ENCODE results near the gene TMEM81. TPM values are rescaled to one million over a fixed set of nuclear protein-coding genes. Genes with fewer than 3 reads are reported as not detected.

The TMEM81 gene
- total and polyA plus RNA-seq, 4 experiments from 2014 or later, result 1.0 to 8.9 (median 5.2) TPM

DNA sequence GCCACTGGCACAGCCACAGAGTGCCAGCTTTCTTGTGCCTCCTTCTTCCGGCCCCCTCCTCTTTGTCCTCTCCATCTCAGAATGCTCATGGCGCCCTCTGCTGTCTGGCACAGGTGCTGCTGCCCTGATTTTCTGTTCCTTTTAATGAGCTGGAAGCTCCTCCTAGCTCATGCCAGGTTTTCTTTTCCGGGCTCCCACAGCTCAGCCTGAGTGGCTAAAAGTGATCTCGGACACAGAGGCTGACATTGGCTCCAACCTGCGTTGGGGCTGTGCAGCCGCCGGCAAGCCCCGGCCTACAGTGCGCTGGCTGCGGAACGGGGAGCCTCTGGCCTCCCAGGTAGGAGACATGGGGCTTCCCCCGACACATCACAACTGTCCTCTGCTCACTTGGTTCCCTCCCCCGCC is 22.6 kb downstream of the TMEM81 start:
- peak; percentile 59 to 66 (median 63) for DNase-seq
- ChIA-PET POLR2A (ENCODE audit: partially characterized antibody) (interaction anchor here (0.8 kb wide), 1 partner anchor 72 kb away, joined by 4 read pairs; no protein-coding TSS in a partner anchor), CTCF (ENCODE audit: partially characterized antibody) (interaction anchor here (0.6 to 3.3 kb wide), 30 partner anchors 10 to 270 kb away, joined by 3 to 44 read pairs (median 4); partner anchors contain the start of gene CNTN2)
- H3K9me3 ChIP-seq (ENCODE audit: control insufficient read depth in 1 of 2, low read length in 2 of 2), result no peaks in the 10 kb centered on the region
- no peaks in the 10 kb centered on the region for H3K27me3 ChIP-seq (ENCODE audit: insufficient read depth, low read length)
- intact Hi-C loops (cut with micrococcal nuclease), result loop anchor here (1.0 kb wide), 2 partner anchors 72 to 86 kb away; no protein-coding TSS in a partner anchor
- Mint-ChIP-seq H3K27ac (no peak overlapping the region), H3K36me3 (no peaks in the 10 kb centered on the region), H3K9me3 (no peaks in the 10 kb centered on the region), H3K4me3 (peak overlapping the region in 1 of 8 donors; percentile 36), H3K4me1 (peaks cover 0 to 2% (median 0%) of the 10 kb centered on the region in 4 donors), H3K27me3 (peaks cover 0 to 1% of the 10 kb centered on the region in 2 donors)
- H3K27ac ChIP-seq (ENCODE audit: low read depth, low read length), result no peak overlapping the region
- no peaks in the 10 kb centered on the region for H3K4me1 ChIP-seq (ENCODE audit: insufficient read depth, low read length)
- no peak overlapping the region for H3K4me3 ChIP-seq (ENCODE audit: low read length in 2 of 2)
- H3K36me3 ChIP-seq (ENCODE audit: insufficient read depth, low read length), result no peaks in the 10 kb centered on the region

- DNase-seq, result no peak
Measured at GRCh38 chr1:205061227-205061626, 23.0 kb downstream of the TMEM81 start.

GRCh38 chr1:205060746-205061145 is 23.5 kb downstream of the TMEM81 start:
- no peaks in the 10 kb centered on the region for H3K9me3 Mint-ChIP-seq
- Histone ChIP-seq H3K27me3 (ENCODE audit: insufficient read depth, low read length) (no peaks in the 10 kb centered on the region), H3K4me3 (ENCODE audit: low read length in 2 of 2) (no peak overlapping the region), H3K27ac (ENCODE audit: low read depth, low read length) (no peak overlapping the region), H3K9me3 (ENCODE audit: control insufficient read depth in 1 of 2, low read length in 2 of 2) (no peaks in the 10 kb centered on the region), H3K36me3 (ENCODE audit: insufficient read depth, low read length) (no peaks in the 10 kb centered on the region), H3K4me1 (ENCODE audit: insufficient read depth, low read length) (no peaks in the 10 kb centered on the region)
- DNase-seq, result no peak
- H3K4me3 Mint-ChIP-seq, result no peak overlapping the region
- H3K27ac Mint-ChIP-seq, result no peak overlapping the region
- H3K4me1 Mint-ChIP-seq, result peaks cover 0 to 2% (median 0%) of the 10 kb centered on the region in 4 donors
- peaks cover 0 to 1% of the 10 kb centered on the region in 2 donors for H3K27me3 Mint-ChIP-seq
- no peaks in the 10 kb centered on the region for H3K36me3 Mint-ChIP-seq
- CTCF ChIA-PET (ENCODE audit: partially characterized antibody), result interaction anchor here (1.0 to 3.3 kb wide), 12 partner anchors 9 to 87 kb away, joined by 3 to 44 read pairs (median 6); no protein-coding TSS in a partner anchor
- POLR2A ChIA-PET (ENCODE audit: partially characterized antibody), result no interaction called here
- intact Hi-C loops (cut with micrococcal nuclease), result loop anchor here (1.0 kb wide), 2 partner anchors 71 to 85 kb away; no protein-coding TSS in a partner anchor

More at GRCh38 chr1:205061227-205061626, 23.0 kb downstream of the TMEM81 start:
- Histone ChIP-seq H3K4me1 (ENCODE audit: insufficient read depth, low read length) (no peaks in the 10 kb centered on the region), H3K36me3 (ENCODE audit: insufficient read depth, low read length) (no peaks in the 10 kb centered on the region), H3K27me3 (ENCODE audit: insufficient read depth, low read length) (no peaks in the 10 kb centered on the region), H3K4me3 (ENCODE audit: low read length in 2 of 2) (no peak overlapping the region), H3K27ac (ENCODE audit: low read depth, low read length) (no peak overlapping the region), H3K9me3 (ENCODE audit: control insufficient read depth in 1 of 2, low read length in 2 of 2) (no peaks in the 10 kb centered on the region)
- intact Hi-C loops (cut with micrococcal nuclease), result loop anchor here (1.0 kb wide), 2 partner anchors 72 to 86 kb away; no protein-coding TSS in a partner anchor
- Mint-ChIP-seq H3K4me1 (peaks cover 0 to 2% (median 0%) of the 10 kb centered on the region in 4 donors), H3K4me3 (no peak overlapping the region), H3K27ac (no peak overlapping the region), H3K27me3 (peaks cover 0 to 1% of the 10 kb centered on the region in 2 donors), H3K9me3 (no peaks in the 10 kb centered on the region), H3K36me3 (no peaks in the 10 kb centered on the region)
- ChIA-PET CTCF (ENCODE audit: partially characterized antibody) (interaction anchor here (0.7 to 3.3 kb wide), 27 partner anchors 9 to 270 kb away, joined by 3 to 44 read pairs (median 5); no protein-coding TSS in a partner anchor), POLR2A (ENCODE audit: partially characterized antibody) (no interaction called here)

DNA sequence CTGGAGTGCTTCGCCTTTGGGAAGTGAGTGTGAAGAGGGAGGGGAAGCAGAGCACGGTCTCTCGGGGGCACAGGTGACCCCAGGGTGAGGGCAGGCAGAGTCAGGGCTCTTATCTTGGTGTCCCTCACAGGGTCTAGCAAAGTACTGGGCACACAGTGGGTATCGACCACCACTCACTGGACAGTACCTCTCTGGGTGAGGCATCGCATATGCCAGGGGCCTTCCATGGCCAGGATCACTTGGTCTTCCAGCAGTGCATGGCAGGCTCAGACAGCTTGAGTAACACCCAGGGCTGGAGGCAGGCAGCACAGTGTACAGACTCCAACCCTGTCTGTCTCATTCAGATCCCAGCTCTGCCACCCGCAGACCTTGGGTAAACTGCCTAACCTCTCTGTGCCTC is 24.6 kb downstream of the TMEM81 start:
- Histone ChIP-seq H3K27ac (ENCODE audit: low read depth, low read length) (no peak overlapping the region), H3K36me3 (ENCODE audit: insufficient read depth, low read length) (no peaks in the 10 kb centered on the region), H3K4me1 (ENCODE audit: insufficient read depth, low read length) (no peaks in the 10 kb centered on the region), H3K9me3 (ENCODE audit: control insufficient read depth in 1 of 2, low read length in 2 of 2) (no peaks in the 10 kb centered on the region), H3K27me3 (ENCODE audit: insufficient read depth, low read length) (no peaks in the 10 kb centered on the region), H3K4me3 (ENCODE audit: low read length in 2 of 2) (no peak overlapping the region)
- H3K4me1 Mint-ChIP-seq, result peaks cover 0 to 2% (median 0%) of the 10 kb centered on the region in 4 donors
- H3K9me3 Mint-ChIP-seq, result no peaks in the 10 kb centered on the region
- H3K36me3 Mint-ChIP-seq, result no peaks in the 10 kb centered on the region
- peaks cover 0 to 1% of the 10 kb centered on the region in 2 donors for H3K27me3 Mint-ChIP-seq
- no peak overlapping the region for H3K27ac Mint-ChIP-seq
- ChIA-PET CTCF (ENCODE audit: partially characterized antibody) (no interaction called here), POLR2A (ENCODE audit: partially characterized antibody) (no interaction called here)
- intact Hi-C loops (cut with micrococcal nuclease), result no loop called here
- no peak overlapping the region for H3K4me3 Mint-ChIP-seq
- no peak for DNase-seq

DNA sequence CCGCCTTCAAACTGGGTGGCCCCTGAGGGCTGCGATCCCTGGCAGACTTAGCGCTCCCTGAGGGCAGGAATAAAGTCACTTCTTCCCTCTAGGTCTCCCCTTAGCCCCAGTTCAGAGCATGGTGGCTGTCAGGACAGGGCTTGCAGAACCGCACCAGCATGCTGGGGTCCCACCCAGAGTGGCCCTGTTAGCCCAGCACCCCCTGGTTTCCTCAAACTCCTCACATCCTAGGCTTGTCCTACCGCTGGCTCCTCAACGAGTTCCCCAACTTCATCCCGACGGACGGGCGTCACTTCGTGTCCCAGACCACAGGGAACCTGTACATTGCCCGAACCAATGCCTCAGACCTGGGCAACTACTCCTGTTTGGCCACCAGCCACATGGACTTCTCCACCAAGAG is 25.4 kb downstream of the TMEM81 start:
- H3K27me3 ChIP-seq (ENCODE audit: insufficient read depth, low read length), result no peaks in the 10 kb centered on the region
- DNase-seq, result no peak
- H3K4me1 ChIP-seq (ENCODE audit: insufficient read depth, low read length), result no peaks in the 10 kb centered on the region
- Mint-ChIP-seq H3K27me3 (peaks cover 0 to 1% of the 10 kb centered on the region in 2 donors), H3K36me3 (no peaks in the 10 kb centered on the region), H3K9me3 (no peaks in the 10 kb centered on the region), H3K27ac (peak overlapping the region in 1 of 7 donors; percentile 56), H3K4me3 (no peak overlapping the region), H3K4me1 (peaks cover 0 to 2% (median 0%) of the 10 kb centered on the region in 4 donors)
- H3K4me3 ChIP-seq (ENCODE audit: low read length in 2 of 2), result no peak overlapping the region
- no peaks in the 10 kb centered on the region for H3K9me3 ChIP-seq (ENCODE audit: control insufficient read depth in 1 of 2, low read length in 2 of 2)
- ChIA-PET POLR2A (ENCODE audit: partially characterized antibody) (no interaction called here), CTCF (ENCODE audit: partially characterized antibody) (no interaction called here)
- no peak overlapping the region for H3K27ac ChIP-seq (ENCODE audit: low read depth, low read length)
- H3K36me3 ChIP-seq (ENCODE audit: insufficient read depth, low read length), result no peaks in the 10 kb centered on the region
- intact Hi-C loops (cut with micrococcal nuclease), result no loop called here

DNA sequence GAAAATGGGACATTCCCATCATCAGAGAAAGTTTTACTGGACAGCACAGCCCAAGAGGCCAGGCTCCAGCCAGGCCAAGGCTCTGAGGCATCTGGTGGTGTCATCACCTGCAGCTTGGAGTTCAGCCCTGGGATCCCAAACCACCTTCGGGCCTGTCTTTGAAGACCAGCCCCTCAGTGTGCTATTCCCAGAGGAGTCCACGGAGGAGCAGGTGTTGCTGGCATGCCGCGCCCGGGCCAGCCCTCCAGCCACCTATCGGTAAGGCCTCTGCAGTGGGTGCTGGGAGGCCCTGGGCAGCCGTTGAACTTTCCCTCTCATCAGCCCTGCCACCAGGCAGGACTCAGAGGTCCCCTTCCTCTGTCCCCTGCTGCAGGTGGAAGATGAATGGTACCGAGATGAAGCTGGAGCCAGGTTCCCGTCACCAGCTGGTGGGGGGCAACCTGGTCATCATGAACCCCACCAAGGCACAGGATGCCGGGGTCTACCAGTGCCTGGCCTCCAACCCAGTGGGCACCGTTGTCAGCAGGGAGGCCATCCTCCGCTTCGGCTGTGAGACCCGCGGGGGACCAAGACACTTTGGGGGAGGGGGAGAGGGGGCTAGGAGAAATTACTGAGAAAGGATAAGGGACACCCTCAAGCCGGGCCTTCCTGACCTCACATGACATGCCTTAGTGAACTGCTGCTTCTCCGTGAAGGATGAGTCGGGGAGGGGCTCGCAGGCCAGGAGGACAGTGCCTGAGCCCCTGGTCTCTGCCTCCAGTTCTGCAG is 26.3 kb downstream of the TMEM81 start:
- ChIA-PET CTCF (ENCODE audit: partially characterized antibody) (no interaction called here), POLR2A (ENCODE audit: partially characterized antibody) (no interaction called here)
- no peaks in the 10 kb centered on the region for H3K36me3 ChIP-seq (ENCODE audit: insufficient read depth, low read length)
- no peaks in the 10 kb centered on the region for H3K9me3 Mint-ChIP-seq
- no peak overlapping the region for H3K4me3 ChIP-seq (ENCODE audit: low read length in 2 of 2)
- H3K9me3 ChIP-seq (ENCODE audit: control insufficient read depth in 1 of 2, low read length in 2 of 2), result no peaks in the 10 kb centered on the region
- no peak overlapping the region for H3K27ac Mint-ChIP-seq
- H3K4me1 Mint-ChIP-seq, result no peaks in the 10 kb centered on the region
- peaks cover 1 to 6% of the 10 kb centered on the region in 2 donors for H3K27me3 Mint-ChIP-seq
- no peak overlapping the region for H3K4me3 Mint-ChIP-seq
- H3K4me1 ChIP-seq (ENCODE audit: insufficient read depth, low read length), result no peaks in the 10 kb centered on the region
- intact Hi-C loops (cut with micrococcal nuclease), result no loop called here
- H3K36me3 Mint-ChIP-seq, result no peaks in the 10 kb centered on the region
- no peak for DNase-seq
- no peak overlapping the region for H3K27ac ChIP-seq (ENCODE audit: low read depth, low read length)
- H3K27me3 ChIP-seq (ENCODE audit: insufficient read depth, low read length), result no peaks in the 10 kb centered on the region

DNA sequence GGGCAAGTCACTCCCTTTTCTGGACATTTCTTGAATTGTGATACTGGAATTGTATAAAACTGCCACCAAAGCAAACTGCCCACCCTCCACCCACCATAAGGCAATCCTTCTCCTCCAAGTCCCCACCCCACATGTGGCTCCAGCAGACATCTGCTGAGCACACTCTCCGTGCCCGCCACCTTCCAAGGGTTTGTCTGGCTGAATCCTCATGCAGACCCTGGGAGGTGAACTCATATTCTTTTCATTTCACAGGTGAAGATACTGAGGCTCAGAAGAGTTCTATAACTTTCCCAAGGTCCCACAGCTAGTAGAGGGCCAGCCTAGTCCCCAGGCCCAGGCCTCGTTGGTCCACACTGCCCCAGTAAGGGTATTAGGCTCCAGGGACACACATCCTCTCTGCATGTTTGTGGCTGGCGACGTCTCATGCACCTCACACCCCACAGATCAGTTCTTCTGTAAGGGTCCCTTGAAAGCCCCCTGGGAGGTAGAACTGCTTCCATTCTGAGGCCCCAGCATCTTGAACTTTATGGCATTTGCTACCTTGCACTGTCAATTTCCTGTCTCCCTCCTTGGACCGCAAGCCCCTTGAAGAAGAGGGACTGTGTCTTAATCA is 27.2 kb downstream of the TMEM81 start:
- H3K36me3 ChIP-seq (ENCODE audit: insufficient read depth, low read length), result no peaks in the 10 kb centered on the region
- H3K27ac ChIP-seq (ENCODE audit: low read depth, low read length), result no peak overlapping the region
- no peak for DNase-seq
- ChIA-PET CTCF (ENCODE audit: partially characterized antibody) (no interaction called here), POLR2A (ENCODE audit: partially characterized antibody) (no interaction called here)
- H3K27me3 ChIP-seq (ENCODE audit: insufficient read depth, low read length), result no peaks in the 10 kb centered on the region
- H3K9me3 ChIP-seq (ENCODE audit: control insufficient read depth in 1 of 2, low read length in 2 of 2), result no peaks in the 10 kb centered on the region
- Mint-ChIP-seq H3K27ac (no peak overlapping the region), H3K9me3 (no peaks in the 10 kb centered on the region), H3K4me1 (no peaks in the 10 kb centered on the region), H3K36me3 (no peaks in the 10 kb centered on the region), H3K4me3 (no peak overlapping the region), H3K27me3 (peaks cover 1 to 7% of the 10 kb centered on the region in 2 donors)
- H3K4me3 ChIP-seq (ENCODE audit: low read length in 2 of 2), result no peak overlapping the region
- intact Hi-C loops (cut with micrococcal nuclease), result no loop called here
- H3K4me1 ChIP-seq (ENCODE audit: insufficient read depth, low read length), result no peaks in the 10 kb centered on the region
